Measurements from ENCODE around the gene NCS1. TPM values are rescaled to one million over a fixed set of nuclear protein-coding genes. Genes with fewer than 3 reads are reported as not detected.

The NCS1 gene
- total and polyA plus RNA-seq, 2 of the 8 experiments (the other 6 are each of a cell fraction or from before 2014, with no cell fraction given), result 34.7 to 47.6 TPM

GRCh38 chr9:130185017-130185416 lies 12.8 kb downstream of the NCS1 start:
- no peaks in the 10 kb centered on the region for H3K27me3 ChIP-seq (replicated peaks in 1 of 4; ENCODE audit: control insufficient read depth in 3 of 4, extremely low read depth in 1 of 4, insufficient read depth in 3 of 4, low read length in 3 of 4)
- peak overlapping the region; percentile 68 for H3K18ac ChIP-seq (ENCODE audit: extremely low read depth, low read length)
- peak overlapping the region; percentile 68; the same call in 1 of the 2 replicates for H2AK5ac ChIP-seq (ENCODE audit: low read depth, low read length)
- peak overlapping the region; percentile 21; the same call in 1 of the 2 replicates for H2BK20ac ChIP-seq (ENCODE audit: low read length)
- no peak overlapping the region for H3K14ac ChIP-seq (ENCODE audit: insufficient read length)
- peak overlapping the region; percentile 48 for H3K4ac ChIP-seq (replicated peaks; ENCODE audit: insufficient read length, low read depth, low read length)
- H3K27ac ChIP-seq (ENCODE audit: low read depth, low read length), result no peak overlapping the region
- no peak overlapping the region for H3K23ac ChIP-seq (ENCODE audit: insufficient read length)
- H2BK120ac ChIP-seq (replicated peaks; ENCODE audit: low read depth, low read length), result peak overlapping the region; percentile 18
- H2BK15ac ChIP-seq (ENCODE audit: low read length), result peak overlapping the region; percentile 25; the same call in 1 of the 2 replicates
- H2AFZ ChIP-seq (ENCODE audit: low read length), result no peak overlapping the region
- H3K4me3 ChIP-seq (ENCODE audit: extremely low read depth in 1 of 4, insufficient read depth in 2 of 4, low read depth in 3 of 4, low read length in 4 of 4), result peak overlapping the region in 1 of 4 experiments; percentile 20; a peak in 3 of 8 replicates
- WGBS, 2 experiments (ENCODE audit: extremely low coverage in 1 of 2, insufficient coverage in 1 of 2, insufficient read length in 1 of 2, insufficient replicate concordance in 2 of 2, low coverage in 1 of 2, low lambda C conversion rate in 2 of 2, missing lambda C conversion rate in 1 of 2), result 82% methylated on average over 15 of the region's 15 CpGs; no CpG with 5 or more reads in 1 of the 2 experiments
- H4K8ac ChIP-seq (ENCODE audit: extremely low read depth, insufficient read depth, low read length), result peak overlapping the region; percentile 81; the same call in 1 of the 2 replicates
- TF ChIP-seq CBX8 (IDR thresholded peaks at IDR 0.05; ENCODE audit: borderline replicate concordance, low read depth, low read length) (no peak), RAD21 (IDR thresholded peaks at IDR 0.05 in 1 of 2, conservative IDR thresholded peaks at IDR 0.05 in 1 of 2; ENCODE audit: low read depth in 2 of 2, low read length in 2 of 2) (peak; percentile 38 to 55; a peak in 3 of 4 replicates)
- TF ChIP-seq, protein P1, sequence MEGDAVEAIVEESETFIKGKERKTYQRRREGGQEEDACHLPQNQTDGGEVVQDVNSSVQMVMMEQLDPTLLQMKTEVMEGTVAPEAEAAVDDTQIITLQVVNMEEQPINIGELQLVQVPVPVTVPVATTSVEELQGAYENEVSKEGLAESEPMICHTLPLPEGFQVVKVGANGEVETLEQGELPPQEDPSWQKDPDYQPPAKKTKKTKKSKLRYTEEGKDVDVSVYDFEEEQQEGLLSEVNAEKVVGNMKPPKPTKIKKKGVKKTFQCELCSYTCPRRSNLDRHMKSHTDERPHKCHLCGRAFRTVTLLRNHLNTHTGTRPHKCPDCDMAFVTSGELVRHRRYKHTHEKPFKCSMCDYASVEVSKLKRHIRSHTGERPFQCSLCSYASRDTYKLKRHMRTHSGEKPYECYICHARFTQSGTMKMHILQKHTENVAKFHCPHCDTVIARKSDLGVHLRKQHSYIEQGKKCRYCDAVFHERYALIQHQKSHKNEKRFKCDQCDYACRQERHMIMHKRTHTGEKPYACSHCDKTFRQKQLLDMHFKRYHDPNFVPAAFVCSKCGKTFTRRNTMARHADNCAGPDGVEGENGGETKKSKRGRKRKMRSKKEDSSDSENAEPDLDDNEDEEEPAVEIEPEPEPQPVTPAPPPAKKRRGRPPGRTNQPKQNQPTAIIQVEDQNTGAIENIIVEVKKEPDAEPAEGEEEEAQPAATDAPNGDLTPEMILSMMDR (IDR thresholded peaks at IDR 0.05; ENCODE audit: control extremely low read depth in 1 of 3, insufficient read depth in 1 of 3, low read depth in 1 of 3, low read length in 3 of 3), result peak in 2 of 3 experiments; percentile 14 to 23; a peak in 2 of 4 replicates
- peak overlapping the region; percentile 85 for H2BK12ac ChIP-seq (ENCODE audit: low read depth, low read length)
- H3K79me1 ChIP-seq (ENCODE audit: low read depth, low read length), result peaks cover 26% of the 10 kb centered on the region
- H3K9ac ChIP-seq (replicated peaks in 1 of 4; ENCODE audit: extremely low read depth in 1 of 4, low read depth in 3 of 4, low read length in 3 of 4), result no peak overlapping the region
- CTCF ChIA-PET (ENCODE audit: partially characterized antibody), result interaction anchor here (0.6 to 4.9 kb wide), 10 partner anchors 11 to 159 kb away, joined by 3 to 20 read pairs (median 6); no protein-coding TSS in a partner anchor
- no peak overlapping the region for H3K56ac ChIP-seq (replicated peaks; ENCODE audit: insufficient read length, low read depth, low read length)
- peaks cover 0 to 6% of the 10 kb centered on the region in 2 experiments for H4K20me1 ChIP-seq (replicated peaks in 1 of 2; ENCODE audit: control insufficient read depth in 1 of 2, insufficient read depth in 2 of 2, low read length in 2 of 2)
- H3K36me3 ChIP-seq (ENCODE audit: control insufficient read depth in 2 of 4, insufficient read depth in 4 of 4, low read length in 3 of 4), result no peaks in the 10 kb centered on the region
- peaks cover 0 to 42% (median 35%) of the 10 kb centered on the region in 4 experiments; a peak in 6 of 7 replicates for H3K4me1 ChIP-seq (replicated peaks in 1 of 4; ENCODE audit: control insufficient read depth in 3 of 4, insufficient read depth in 4 of 4, low read length in 3 of 4)
- H4K5ac ChIP-seq (ENCODE audit: insufficient read length, low read depth, low read length), result peak overlapping the region; percentile 55
- POLR2A ChIA-PET (ENCODE audit: partially characterized antibody), result interaction anchor here (1.3 kb wide), 1 partner anchor 10 kb away, joined by 4 read pairs; no protein-coding TSS in a partner anchor
- no peaks in the 10 kb centered on the region for H3K23me2 ChIP-seq (ENCODE audit: low read depth, low read length)
- peak overlapping the region; percentile 85 for H4K91ac ChIP-seq (replicated peaks; ENCODE audit: insufficient read length, low read length)
- H3K4me2 ChIP-seq (ENCODE audit: insufficient read depth in 1 of 2, low read depth in 2 of 2, low read length in 2 of 2), result peak overlapping the region in 1 of 2 experiments; percentile 17; a peak in 2 of 4 replicates
- peaks cover 0 to 28% of the 10 kb centered on the region in 2 experiments; a peak in 2 of 4 replicates for H3K79me2 ChIP-seq (ENCODE audit: control insufficient read depth in 1 of 2, insufficient read depth in 2 of 2, low read length in 2 of 2)
- FAIRE-seq (no peak), DNase-seq (ENCODE audit: low read depth in 1 of 2, low spot score in 2 of 2) (no peak)
- no peaks in the 10 kb centered on the region for H3K9me3 ChIP-seq (ENCODE audit: insufficient read depth in 2 of 2, low read depth in 1 of 2, low read length in 1 of 2)
- H2BK5ac ChIP-seq (ENCODE audit: low read depth, low read length), result peak overlapping the region; percentile 77; the same call in 1 of the 2 replicates

Measured in H1 (cell line).